Stomach (tissue), 9 donors: ENCODE results near the gene HTR7. TPM values are rescaled to one million over a fixed set of nuclear protein-coding genes. Genes with fewer than 3 reads are reported as not detected.
"Not testable (repeated sequence)": the region's sequence is repeated elsewhere in the genome, so short reads cannot be mapped to it uniquely, and the experiment has no call there.

Source experiments
- DNase-seq, 2 donors: peaks; one replicate each; pipeline versions ENCODE4 v3.0.0 to v3.0.0-alpha.2; 2013 to 2019
- H3K27ac ChIP-seq, 5 donors: fragments of 200-600 bp in 4 of 5; sonication (generic) in 4 of 5; one replicate each; pipeline ENCODE4 v1.5.1; 2013 to 2019; ENCODE audit warnings: mild to moderate bottlenecking in 1 of 5, moderate library complexity in 1 of 5
- H3K27me3 ChIP-seq, 3 donors: fragments of 200-600 bp; sonication (generic); one replicate each; pipeline ENCODE4 v1.5.1; 2017 to 2019; ENCODE audit warnings: mixed run types in 1 of 3
- H3K36me3 ChIP-seq, 4 donors: fragments of 200-600 bp; sonication (generic); 1 replicate in 3 of 4; 2 replicates in 1 of 4; pipeline ENCODE4 v1.5.1; 2016 to 2019
- H3K4me1 ChIP-seq, 4 donors: fragments of 200-600 bp; sonication (generic); one replicate each; pipeline ENCODE4 v1.5.1; 2016 to 2019
- H3K4me3 ChIP-seq, 4 donors: fragments of 200-600 bp; sonication (generic) in 3 of 4; one replicate each; pipeline ENCODE4 v1.5.1; 2016 to 2019; ENCODE audit warnings: mild to moderate bottlenecking in 1 of 4
- H3K9me3 ChIP-seq, 4 donors: fragments of 200-600 bp; sonication (generic); one replicate each; pipeline ENCODE4 v1.5.1; 2016 to 2019
- CTCF ChIP-seq, 7 experiments: fragments of 450-650 bp in 4 of 7; fragments of 200-600 bp in 3 of 7; sonication (generic) in 3 of 7; IDR thresholded peaks; one replicate each; pipeline ENCODE4 v1.5.1; 2016 to 2019; ENCODE audit warnings: antibody characterized with exemption in 7 of 7, control low read depth in 2 of 7, mild to moderate bottlenecking in 1 of 7
- EP300 ChIP-seq: sonication (generic); formaldehyde crosslinking; IDR thresholded peaks from one replicate; pipeline ENCODE4 v1.6.1; 2017; ENCODE audit warnings: antibody characterized with exemption
- POLR2A ChIP-seq, 4 donors: fragments of 450-650 bp; IDR thresholded peaks; one replicate each; pipeline ENCODE4 v1.6.1; 2016; ENCODE audit warnings: antibody characterized with exemption in 4 of 4, control low read depth in 2 of 4, mild to moderate bottlenecking in 1 of 4, moderate library complexity in 1 of 4
- POLR2AphosphoS5 ChIP-seq, 3 donors: sonication (generic); formaldehyde crosslinking; IDR thresholded peaks; one replicate each; pipeline ENCODE4 v1.6.1; 2016; ENCODE audit warnings: antibody characterized with exemption in 3 of 3
- WGBS, 5 donors: extraction: QIAGEN DNeasy Blood & Tissue Kit in 3 of 5; methylation state at CpG; one replicate each; pipeline versions ENCODE4 v1.1.5 to v1.1.7; 2013 to 2018; 5-methylcytosine and 5-hydroxymethylcytosine counted together
- intact Hi-C: fragments of 100-400 bp; cut with DNase I; formaldehyde crosslinking; loops from one replicate; pipeline ENCODE4 v1.15.1; 2023; ENCODE audit warnings: low total_unique reads
- polyA plus RNA-seq, 3 donors: library from polyadenylated mRNA; stranded (reverse); fragments of 200-250 nt; gene quantifications; one replicate each; pipeline ENCODE4 v1.2.3, GENCODE V29; 2013
- total RNA-seq, 5 donors: library from RNA; depleted of rRNA; stranded (reverse); fragments of >200 nt; gene quantifications; one replicate each; pipeline versions ENCODE4 v1.1.0 to v1.2.3, GENCODE V29; 2014 to 2016
- donor health status: healthy with polysubstance abuse.
- donor health status: Bipolar disorder and iron deficiency.
- donor health status: healthy.

HTR7 gene
- total and polyA plus RNA-seq, 8 donors, result 0.28 to 7.1 (median 1.8) TPM; not detected in 2

GRCh38 chr10:90885176-90885575, 27.3 kb upstream of the HTR7 start:
- peak overlapping the region in 2 of 5 donors; percentile 17 to 35 for H3K27ac ChIP-seq
- WGBS, 5 donors, result 81 to 100% (median 88%) methylated on average over 1 of the region's 1 CpG
- intact Hi-C loops, result no loop called here
- H3K9me3 ChIP-seq, result no peaks in the 10 kb centered on the region
- peaks cover 11 to 47% (median 33%) of the 10 kb centered on the region in 4 donors for H3K4me1 ChIP-seq
- TF ChIP-seq CTCF (IDR thresholded peaks at IDR 0.05), result no peak
- peak in 1 of 3 donors; percentile 24 for TF ChIP-seq POLR2AphosphoS5 (IDR thresholded peaks at IDR 0.05)
- DNase-seq, result no peak
- H3K27me3 ChIP-seq, result no peaks in the 10 kb centered on the region
- H3K4me3 ChIP-seq, result no peak overlapping the region
- H3K36me3 ChIP-seq, result peaks cover 7 to 79% (median 66%) of the 10 kb centered on the region in 4 donors

GRCh38 chr10:90884431-90884830, 26.6 kb upstream of the HTR7 start:
- Histone ChIP-seq H3K4me3 (no peak overlapping the region), H3K9me3 (no peaks in the 10 kb centered on the region), H3K27me3 (no peaks in the 10 kb centered on the region), H3K27ac (peak overlapping the region in 4 of 5 donors; percentile 7 to 53 (median 26)), H3K4me1 (peaks cover 11 to 47% (median 33%) of the 10 kb centered on the region in 4 donors), H3K36me3 (peaks cover 5 to 76% (median 64%) of the 10 kb centered on the region in 4 donors)
- WGBS, 5 donors, result 76 to 90% (median 83%) methylated on average over 3 of the region's 3 CpGs
- TF ChIP-seq POLR2AphosphoS5 (IDR thresholded peaks at IDR 0.05), result no peak
- no peak for TF ChIP-seq POLR2A (IDR thresholded peaks at IDR 0.05)
- no peak for TF ChIP-seq EP300
- TF ChIP-seq CTCF (IDR thresholded peaks at IDR 0.05), result no peak
- no peak for DNase-seq
- intact Hi-C loops, result no loop called here

- H3K27me3 ChIP-seq, intact Hi-C loops, H3K4me3 ChIP-seq, H3K9me3 ChIP-seq, H3K27ac ChIP-seq: not testable (repeated sequence)
- peak in 4 of 7 experiments; percentile 47 to 56 (median 50) for TF ChIP-seq CTCF (IDR thresholded peaks at IDR 0.05)
- Histone ChIP-seq H3K4me1 (peaks cover 0 to 13% (median 8%) of the 10 kb centered on the region in 4 donors), H3K36me3 (peaks cover 0 to 76% (median 69%) of the 10 kb centered on the region in 4 donors)
- DNase-seq, result peak in 1 of 2 donors; percentile 63
- 70 to 73% (median 72%) methylated on average over 8 of the region's 8 CpGs for WGBS, 5 donors
Observed at GRCh38 chr10:90880059-90880719, 22.4 kb upstream of the HTR7 start.

- intact Hi-C loops, result no loop called here
- no peak for DNase-seq
- peaks cover 0 to 74% (median 71%) of the 10 kb centered on the region in 4 donors for H3K36me3 ChIP-seq
- H3K27ac ChIP-seq, result no peak overlapping the region
- peaks cover 0 to 5% (median under 1%) of the 10 kb centered on the region in 4 donors for H3K4me1 ChIP-seq
- no peaks in the 10 kb centered on the region for H3K9me3 ChIP-seq
- 73 to 92% (median 87%) methylated on average over 2 of the region's 2 CpGs for WGBS, 5 donors
- no peak overlapping the region for H3K4me3 ChIP-seq
- no peak for TF ChIP-seq POLR2AphosphoS5 (IDR thresholded peaks at IDR 0.05)
- no peak for TF ChIP-seq EP300
- TF ChIP-seq POLR2A (IDR thresholded peaks at IDR 0.05), result no peak
- no peak for TF ChIP-seq CTCF (IDR thresholded peaks at IDR 0.05)
- no peaks in the 10 kb centered on the region for H3K27me3 ChIP-seq
Observed at GRCh38 chr10:90879062-90879461, 21.2 kb upstream of the HTR7 start.
